GM19193 (cell line): ENCODE results near the gene IL10.

Experiments used
- POLR2A ChIP-seq: IDR thresholded peaks from 4 replicates; pipeline ENCODE4 v1.6.1; 2011; ENCODE audit not compliant: insufficient read depth, insufficient read length; ENCODE audit errors: extremely low read depth

IL10 gene

DNA sequence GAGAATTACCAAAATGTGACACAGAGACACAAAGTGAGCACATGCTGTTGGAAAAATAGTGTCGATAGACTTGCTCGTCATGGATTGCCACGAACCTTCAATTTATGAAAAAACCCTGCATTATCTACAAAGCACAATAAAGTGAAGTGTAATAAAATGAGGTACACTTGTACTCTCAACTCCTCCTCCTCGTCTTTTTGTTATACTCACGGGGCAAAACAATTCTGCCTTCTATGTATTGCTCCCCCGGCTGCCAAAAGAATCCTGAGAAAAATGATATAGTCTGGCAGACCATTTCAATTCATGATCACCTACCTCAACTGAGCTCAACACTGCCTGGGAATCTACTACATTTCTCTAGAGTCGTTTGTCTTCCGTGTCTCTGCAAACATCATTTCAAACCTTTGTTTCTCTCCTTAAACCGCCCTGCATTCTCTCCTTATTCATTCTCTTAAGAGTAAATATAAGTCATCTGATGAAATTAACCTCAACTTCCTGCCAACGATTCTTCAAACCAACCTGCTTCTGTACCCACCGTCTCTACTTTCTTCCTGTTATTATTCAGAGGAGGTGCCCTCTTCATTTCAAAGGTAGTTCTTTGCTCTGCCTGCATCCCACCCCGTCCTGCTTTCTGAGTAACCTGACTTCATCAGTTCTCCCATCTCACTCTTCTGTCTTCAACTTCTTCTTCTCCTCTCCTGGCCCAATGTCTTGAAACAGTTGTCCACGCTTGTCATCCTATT, 14.6 kb downstream of the IL10 start:
- TF ChIP-seq POLR2A: no peak

DNA sequence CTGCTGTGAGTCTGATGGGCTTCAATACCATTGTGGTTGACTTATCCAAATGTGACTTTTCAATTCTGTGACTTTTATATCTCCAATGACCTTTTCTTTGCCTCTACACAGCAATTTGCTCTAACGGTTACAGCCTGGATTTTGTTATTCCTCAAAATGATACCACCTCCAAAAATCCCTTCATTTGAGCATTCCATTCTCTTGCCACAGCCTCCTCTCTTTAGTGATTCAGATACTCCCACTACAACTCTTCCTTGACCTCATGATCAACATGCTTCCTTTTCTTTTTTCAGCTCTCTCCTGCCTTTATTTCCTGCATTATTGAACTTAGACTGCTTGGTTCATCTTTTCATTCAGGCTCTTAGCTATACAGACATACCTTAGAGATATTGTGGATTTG, 18.3 kb downstream of the IL10 start:
- TF ChIP-seq POLR2A: no peak

DNA sequence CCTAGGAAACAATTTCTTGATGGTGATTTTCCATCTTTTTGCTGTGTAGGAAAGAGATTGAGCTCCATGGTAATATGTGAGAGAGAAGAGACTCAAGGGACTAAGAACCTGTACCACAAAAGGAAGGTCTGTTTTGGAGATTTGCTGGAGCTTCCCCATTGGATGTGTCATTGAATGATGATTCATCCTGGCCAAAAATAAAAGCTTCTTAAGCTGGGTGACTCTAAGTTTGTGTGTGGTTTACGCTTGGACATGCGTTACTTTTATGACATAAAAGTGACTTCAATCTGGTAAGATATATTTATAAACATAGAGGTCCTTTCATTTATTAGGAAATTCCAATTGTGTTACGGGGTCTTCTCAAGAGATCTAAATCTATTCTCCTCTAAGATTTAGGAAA, 19.2 kb downstream of the IL10 start:
- TF ChIP-seq POLR2A: no peak

DNA sequence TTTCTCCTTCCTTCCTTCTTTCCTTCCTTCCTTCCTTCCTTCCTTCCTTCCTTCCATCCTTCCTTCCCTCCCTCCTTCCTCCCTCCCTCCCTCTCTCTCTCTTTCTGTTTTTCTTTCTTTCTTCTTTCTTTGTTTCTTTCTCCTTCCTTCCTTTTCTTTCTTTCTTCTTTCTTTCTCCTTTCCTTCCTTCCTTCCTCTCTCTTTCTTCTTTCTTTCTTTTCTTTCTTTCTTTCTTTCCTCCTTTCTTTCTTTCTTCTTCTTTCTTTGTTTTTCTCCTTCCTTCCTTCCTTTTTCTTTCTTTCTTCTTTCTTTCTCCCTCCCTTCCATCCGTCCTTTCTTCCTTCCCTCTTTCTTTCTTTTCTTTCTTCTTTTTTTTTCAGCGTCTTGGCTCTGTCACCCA, 19.8 kb downstream of the IL10 start:
- TF ChIP-seq POLR2A: no peak

DNA sequence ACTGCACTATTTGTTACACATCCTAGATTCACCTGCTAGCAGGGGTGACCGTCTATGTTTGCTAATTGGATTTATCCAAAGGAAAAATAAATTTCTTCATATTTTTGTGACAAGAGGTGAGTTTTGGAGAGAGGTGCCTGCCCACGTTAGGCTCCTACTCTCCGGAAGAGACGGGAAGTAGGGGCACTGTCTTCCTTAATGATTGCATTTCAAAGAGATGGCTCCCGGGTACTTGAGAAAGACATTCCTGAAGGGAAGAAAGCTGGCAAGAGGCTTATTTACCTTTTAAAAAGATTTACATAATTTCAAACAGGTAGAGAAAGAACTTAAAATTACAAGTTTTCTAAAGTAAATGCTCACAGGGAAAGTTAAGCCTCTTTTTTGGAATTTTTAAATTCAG, 20.4 kb downstream of the IL10 start:
- TF ChIP-seq POLR2A: no peak

DNA sequence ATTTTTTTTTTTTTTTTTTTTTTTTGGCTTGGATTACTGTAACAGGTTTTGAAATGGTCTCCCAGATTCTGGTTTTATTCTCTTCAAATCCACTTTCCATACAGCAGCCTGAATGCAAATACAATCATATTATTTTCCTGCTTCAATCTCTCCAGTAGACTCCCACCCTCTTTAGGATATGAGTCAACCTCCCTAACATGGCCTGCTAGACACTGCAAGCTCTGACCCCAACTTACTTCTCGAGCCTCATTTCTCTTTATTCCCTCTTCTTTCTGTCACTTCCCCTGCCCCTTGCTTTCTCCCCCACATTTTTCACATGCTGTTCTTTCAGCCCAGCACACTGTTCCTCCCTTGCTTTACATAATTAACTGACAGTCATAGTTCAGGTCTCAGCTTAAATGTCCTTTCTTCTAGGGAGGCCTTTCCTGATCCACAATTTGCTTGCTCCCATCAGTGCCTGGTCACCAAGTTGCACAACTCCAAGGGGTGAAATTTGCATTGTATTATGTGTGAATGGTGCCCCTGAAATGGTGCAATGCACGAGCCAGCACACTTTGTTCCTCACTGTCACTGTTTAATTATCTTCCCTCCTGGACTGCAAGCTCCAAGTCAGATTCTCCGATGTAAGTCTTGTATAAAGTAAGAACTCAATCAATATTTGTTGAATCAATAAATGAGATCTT, 23.8 kb downstream of the IL10 start:
- no peak for TF ChIP-seq POLR2A

DNA sequence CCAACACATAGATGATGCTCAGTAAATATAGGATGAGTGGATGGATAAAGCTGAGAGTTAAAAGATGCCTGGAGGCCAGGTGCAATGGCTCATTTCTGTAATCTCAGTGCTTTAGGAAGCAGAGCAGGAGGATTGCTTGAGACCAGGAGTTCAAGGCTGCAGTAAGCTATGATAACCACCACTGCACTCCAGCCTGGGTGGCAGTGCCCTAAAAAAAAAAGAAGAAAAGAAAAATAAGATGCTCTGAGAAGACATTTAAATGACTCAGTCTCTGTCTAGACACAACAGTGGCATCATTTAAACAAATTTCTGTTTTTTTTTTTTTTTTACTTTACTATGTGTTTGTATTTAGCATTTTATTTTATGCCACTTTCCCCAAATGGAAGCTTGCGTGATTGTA, 27.0 kb downstream of the IL10 start:
- TF ChIP-seq POLR2A: no peak

DNA sequence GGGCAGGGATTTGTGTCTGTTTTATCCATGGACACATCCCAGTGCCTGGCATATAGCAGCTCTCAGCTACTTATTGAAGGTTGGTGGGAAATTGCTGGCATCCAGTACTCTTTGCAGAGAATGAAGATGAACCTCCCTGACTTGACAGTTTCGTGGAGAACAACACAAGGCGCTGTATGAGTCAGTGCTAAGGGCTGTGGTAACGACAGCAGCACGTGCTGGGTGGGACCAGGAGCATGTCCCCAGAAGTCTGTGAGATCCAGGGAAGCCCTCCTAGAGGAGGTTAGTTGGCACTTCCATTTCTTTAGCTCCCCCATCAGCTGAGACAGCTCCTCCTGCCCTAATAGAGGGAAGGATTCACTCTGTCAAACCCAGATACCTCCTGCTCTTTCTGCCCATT, 27.6 kb downstream of the IL10 start:
- TF ChIP-seq POLR2A: no peak

DNA sequence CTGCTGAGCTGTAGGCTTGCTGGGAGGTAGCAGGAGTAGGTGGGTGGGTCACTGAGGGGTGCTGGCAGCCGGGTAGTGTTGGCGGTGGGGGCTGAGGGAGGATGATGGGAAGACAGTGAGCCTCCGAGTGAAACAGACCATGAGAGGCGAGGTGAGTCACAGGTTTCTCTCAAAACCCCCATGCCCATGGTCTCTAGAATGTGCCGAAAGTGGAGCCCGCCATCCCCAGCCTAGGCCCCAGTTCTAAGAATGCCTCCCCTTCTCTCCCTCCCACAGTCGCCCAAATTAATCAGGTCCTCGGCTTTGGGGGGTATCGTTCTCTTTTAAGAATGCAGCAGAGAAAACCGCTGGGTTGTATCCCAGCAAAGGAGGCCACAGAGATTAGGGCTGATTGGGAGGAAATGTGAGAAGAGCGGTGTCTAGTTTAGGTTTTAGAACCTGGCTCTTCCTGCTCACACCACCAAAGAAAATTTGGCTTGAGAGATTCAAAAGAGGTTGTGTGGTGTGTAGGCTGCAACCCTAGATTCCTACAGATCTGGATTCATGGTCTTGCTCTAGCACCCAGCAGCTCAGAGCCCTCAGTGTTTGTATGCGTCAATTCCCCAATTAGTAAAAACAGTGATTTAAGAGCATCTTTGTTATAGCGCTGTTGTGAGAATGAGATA, 29.4 kb downstream of the IL10 start:
- no peak for TF ChIP-seq POLR2A

DNA sequence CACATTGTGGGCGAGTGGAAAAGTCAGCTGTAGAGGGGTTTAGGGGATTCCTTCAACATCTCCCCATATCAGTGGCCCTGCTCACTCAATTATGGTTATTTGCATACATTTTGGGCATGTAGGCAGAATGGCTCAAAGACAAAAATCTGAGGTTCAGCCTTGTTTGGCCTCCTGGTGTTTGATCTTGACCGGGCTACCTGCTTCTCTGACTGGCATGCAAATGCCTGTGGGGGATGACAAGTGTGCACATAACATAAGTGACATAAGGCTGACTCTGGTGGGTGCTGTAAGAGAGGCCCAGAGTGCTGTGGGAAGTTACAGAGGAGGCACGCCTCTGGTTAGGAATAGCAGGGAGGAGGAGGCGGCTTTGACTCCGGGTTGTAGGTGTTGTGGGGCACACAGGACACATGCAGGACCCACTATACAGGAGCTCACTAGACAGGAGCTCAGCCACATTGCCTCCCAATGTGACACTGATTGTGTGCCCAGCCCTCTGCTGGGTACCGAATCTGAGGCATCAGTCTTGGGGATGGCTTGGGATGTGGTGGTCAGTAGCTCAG, 31.1 kb downstream of the IL10 start:
- no peak for TF ChIP-seq POLR2A

DNA sequence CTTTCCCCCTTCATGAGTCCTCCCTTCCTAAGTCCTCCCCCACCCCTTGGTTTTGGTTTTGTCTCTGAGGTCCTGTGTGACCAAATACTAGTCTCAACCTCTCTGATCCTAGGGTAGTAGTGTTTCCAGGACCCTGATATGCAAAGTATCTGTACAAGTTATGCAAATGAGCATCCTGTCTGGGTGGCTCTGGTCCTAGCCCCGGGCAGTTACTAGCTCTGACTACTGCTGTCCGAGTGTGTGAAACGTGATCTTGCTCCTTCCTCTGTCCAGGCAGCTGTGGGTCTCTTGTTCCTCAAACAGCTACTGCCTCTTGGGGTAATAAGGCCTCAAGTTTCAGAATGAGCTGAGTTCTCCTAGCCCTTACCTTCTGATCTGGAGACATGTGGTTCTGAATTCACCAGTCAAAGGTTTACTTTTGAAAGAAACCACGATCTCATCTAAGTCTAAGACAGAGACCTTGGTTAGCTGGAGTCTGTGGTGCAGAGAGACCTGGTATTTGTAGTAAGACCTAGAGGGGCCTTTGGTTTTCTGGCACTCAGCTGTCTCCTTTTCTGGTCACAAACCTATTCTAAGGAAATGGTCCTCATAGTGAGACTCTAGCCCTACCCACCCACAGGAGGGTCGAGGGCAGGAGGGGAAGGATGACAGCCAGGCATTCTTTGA, 32.8 kb downstream of the IL10 start:
- peak; percentile 79 for TF ChIP-seq POLR2A

DNA sequence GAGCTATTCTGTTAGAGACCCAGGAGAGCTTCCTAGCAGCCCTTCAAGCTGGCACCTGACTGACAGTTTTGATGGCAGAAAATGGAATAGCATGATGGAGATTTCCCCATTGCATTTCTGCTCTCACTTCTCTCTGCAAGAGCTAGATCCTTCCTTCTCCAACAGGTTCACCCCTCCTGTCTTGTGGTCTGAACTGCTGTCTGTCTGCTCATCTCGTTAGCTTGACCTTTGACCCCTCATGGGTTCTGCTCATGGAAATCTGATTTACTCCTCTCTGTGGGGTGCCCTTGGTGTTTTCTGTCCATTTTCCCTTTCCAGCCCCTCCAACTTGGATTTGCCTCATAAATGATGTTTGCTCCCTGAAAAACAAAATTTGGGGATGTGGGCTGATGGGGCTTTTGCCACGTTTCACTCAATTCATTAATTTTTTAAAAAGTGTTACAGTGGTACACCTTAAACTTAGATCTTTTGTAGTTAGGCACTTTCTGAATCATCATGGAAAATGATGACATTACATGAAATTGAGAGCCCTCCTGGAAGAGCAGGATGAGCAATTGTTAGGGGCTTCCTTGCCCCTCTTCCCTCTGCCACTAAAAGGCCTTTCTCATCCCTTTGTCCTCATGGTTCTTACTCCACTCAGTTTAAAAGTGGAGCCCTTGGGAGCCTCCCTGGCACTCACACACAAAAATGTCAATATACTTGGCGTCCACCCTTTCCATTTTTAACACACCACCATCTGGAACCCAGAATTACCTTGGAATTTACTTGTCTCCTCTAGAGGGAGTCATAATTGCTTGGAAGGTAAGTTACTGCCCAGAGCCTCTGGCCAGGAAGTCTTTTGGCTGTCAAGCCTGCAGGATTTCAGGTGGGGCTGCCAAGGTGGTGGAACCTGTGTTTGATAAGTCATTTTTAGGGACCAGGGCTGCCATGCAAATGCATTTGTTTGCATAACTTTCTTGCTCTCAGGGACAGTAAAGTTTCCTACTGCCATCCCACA, 33.6 kb downstream of the IL10 start:
- TF ChIP-seq POLR2A: no peak

DNA sequence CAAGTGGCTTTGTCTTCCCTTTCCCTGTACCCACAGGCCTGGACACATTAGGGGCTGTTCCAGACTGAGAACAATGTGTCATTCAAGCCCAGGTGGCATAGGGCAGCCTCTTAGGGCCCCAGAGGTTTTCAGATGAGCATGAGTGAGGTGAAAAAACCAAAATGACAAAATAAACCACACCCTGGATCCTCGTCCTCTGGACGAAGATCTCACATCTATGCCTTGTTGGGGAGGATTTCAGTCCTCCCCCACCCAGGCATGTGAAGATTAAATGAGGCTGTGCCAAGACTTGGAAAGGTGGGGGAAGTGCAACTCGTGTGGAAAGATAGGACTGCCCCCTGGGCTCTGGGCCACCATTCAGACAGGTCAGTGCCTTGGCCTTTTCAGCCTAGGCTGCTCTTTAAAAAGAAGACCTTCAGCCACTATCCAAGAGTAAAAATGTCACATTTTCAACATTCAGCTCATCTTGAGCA, 34.5 kb downstream of the IL10 start:
- no peak for TF ChIP-seq POLR2A

DNA sequence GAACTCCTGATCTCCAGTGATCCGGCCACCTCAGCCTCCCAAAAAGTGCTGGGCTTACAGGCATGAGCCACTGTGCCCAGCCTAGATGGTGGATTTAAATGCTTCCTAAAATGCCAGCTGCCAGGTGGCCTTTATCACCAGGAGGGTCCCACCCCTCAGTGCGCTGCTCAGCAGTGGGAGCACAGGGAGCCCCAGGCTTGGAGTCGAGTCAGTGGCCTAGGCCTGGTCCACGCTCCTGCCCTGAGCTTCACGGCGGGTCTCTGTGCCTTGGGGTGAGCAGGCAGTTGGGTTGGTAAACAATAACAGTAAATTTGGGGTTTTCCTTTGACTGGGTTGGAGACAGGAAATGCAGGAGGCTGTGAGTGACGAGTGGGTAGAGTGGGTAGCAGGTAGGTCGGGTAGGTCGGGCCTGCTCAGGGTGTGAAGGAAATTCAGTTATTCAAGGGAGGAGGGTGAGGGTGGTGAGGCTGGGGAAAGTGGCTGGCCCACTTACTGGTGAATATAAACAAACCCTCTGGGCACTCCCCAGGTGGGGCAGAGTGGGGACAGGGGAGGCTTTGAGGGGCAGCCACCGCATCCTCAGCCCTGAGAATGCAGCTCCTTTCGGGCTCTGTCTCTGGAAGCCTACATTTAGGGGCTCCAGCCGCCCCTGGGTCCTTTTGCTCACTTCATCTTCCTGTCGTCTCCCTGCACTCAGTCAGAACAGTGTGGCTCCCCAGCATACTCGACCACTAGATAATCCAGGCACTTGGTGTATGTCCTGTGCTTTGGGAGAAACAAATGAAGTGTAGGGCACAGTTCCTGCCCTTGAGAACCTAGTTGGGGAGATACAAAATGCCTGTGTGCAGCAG, 35.2 kb downstream of the IL10 start:
- TF ChIP-seq POLR2A: no peak

DNA sequence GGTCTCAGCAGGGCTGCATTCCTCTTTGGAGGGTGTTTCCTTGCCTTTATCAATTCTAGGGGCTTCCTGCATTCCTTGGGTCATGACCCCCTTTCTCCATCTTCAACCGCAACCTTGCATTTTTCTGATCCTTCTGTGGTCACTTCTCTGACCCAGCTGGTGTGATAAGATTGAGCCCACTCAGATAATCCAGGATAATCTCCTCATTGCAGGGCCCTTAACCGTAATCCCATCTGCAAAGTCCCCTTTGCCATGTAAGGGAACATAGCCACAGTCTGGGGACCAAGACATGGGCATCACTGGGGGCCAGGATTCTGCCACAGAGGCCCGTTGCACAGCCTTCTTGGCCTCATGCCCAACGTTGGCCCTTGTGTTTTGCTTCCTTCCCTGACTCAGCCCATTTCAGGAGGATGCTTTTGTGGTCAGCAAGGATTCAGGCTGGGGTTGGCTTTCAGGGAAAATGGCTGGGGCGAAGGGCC, 36.7 kb downstream of the IL10 start:
- TF ChIP-seq POLR2A: no peak
